HUES64 (cell line): ENCODE results near the gene RCL1.

Experiments used
- H3K27ac ChIP-seq: 2 replicates; pipeline ENCODE4 v1.7.0; 2013; ENCODE audit warnings: low read depth, low read length, inconsistent platforms
- H3K27me3 ChIP-seq: 2 replicates; pipeline ENCODE4 v1.6.1; 2013; ENCODE audit warnings: mild to moderate bottlenecking, low read length; ENCODE audit not compliant: insufficient read depth
- H3K36me3 ChIP-seq: 2 replicates; pipeline ENCODE4 v1.6.1; 2013; ENCODE audit warnings: mild to moderate bottlenecking, low read length; ENCODE audit not compliant: insufficient read depth
- H3K4me1 ChIP-seq: 2 replicates; pipeline ENCODE4 v1.6.1; 2013; ENCODE audit warnings: mild to moderate bottlenecking, low read length, moderate library complexity; ENCODE audit not compliant: insufficient read depth
- H3K4me3 ChIP-seq: 2 replicates; pipeline ENCODE4 v1.5.1; 2013; ENCODE audit warnings: mild to moderate bottlenecking, low read length, moderate library complexity
- H3K9ac ChIP-seq: 2 replicates; pipeline ENCODE4 v1.6.1; 2013; ENCODE audit warnings: mild to moderate bottlenecking, low read depth, low read length
- H3K9me3 ChIP-seq: 2 replicates; pipeline ENCODE4 v1.6.1; 2013; ENCODE audit warnings: low read depth, low read length; ENCODE audit not compliant: insufficient read depth
- WGBS: fragments of 150-250, 120-280 bp; methylation state at CpG from one replicate; pipeline ENCODE4 v1.1.7; 2013; ENCODE audit warnings: missing lambda C conversion rate; 5-methylcytosine and 5-hydroxymethylcytosine counted together

RCL1 gene

GRCh38 chr9:4798281-4799032, 5.7 kb downstream of the RCL1 start:
- Histone ChIP-seq H3K27me3 (no peaks in the 10 kb centered on the region), H3K4me1 (peaks cover 25% of the 10 kb centered on the region), H3K27ac (no peak overlapping the region), H3K9me3 (no peaks in the 10 kb centered on the region), H3K36me3 (no peaks in the 10 kb centered on the region), H3K4me3 (no peak overlapping the region), H3K9ac (no peak overlapping the region)
- WGBS = 75% methylated on average over 1 of the region's 2 CpGs

- 92% methylated on average over 3 of the region's 3 CpGs for WGBS
- no peaks in the 10 kb centered on the region for H3K36me3 ChIP-seq
Observed at GRCh38 chr9:4799033-4799430, 6.3 kb downstream of the RCL1 start.

GRCh38 chr9:4799775-4800174, 7.0 kb downstream of the RCL1 start:
- H3K36me3 ChIP-seq = no peaks in the 10 kb centered on the region
- WGBS = 89% methylated on average over 3 of the region's 3 CpGs
- H3K4me1 ChIP-seq = peaks cover 19% of the 10 kb centered on the region
- no peaks in the 10 kb centered on the region for H3K9me3 ChIP-seq
- H3K4me3 ChIP-seq = no peak overlapping the region
- H3K27me3 ChIP-seq = no peaks in the 10 kb centered on the region
- no peak overlapping the region for H3K27ac ChIP-seq
- H3K9ac ChIP-seq = no peak overlapping the region

More at GRCh38 chr9:4799033-4799430, 6.3 kb downstream of the RCL1 start:
- Histone ChIP-seq H3K9ac (no peak overlapping the region), H3K4me1 (peaks cover 23% of the 10 kb centered on the region), H3K9me3 (no peaks in the 10 kb centered on the region), H3K27me3 (no peaks in the 10 kb centered on the region), H3K4me3 (no peak overlapping the region), H3K27ac (no peak overlapping the region)

- H3K4me1 ChIP-seq = peaks cover 23% of the 10 kb centered on the region
- no peaks in the 10 kb centered on the region for H3K36me3 ChIP-seq
- H3K9me3 ChIP-seq = peaks cover under 1% of the 10 kb centered on the region; the same call in 1 of the 2 replicates
- 98% methylated on average over 5 of the region's 6 CpGs for WGBS
- H3K27ac ChIP-seq = no peak overlapping the region
- H3K4me3 ChIP-seq = no peak overlapping the region
- no peak overlapping the region for H3K9ac ChIP-seq
- no peaks in the 10 kb centered on the region for H3K27me3 ChIP-seq
Observed at GRCh38 chr9:4801156-4801555, 8.4 kb downstream of the RCL1 start.

GRCh38 chr9:4803670-4804530, 11.2 kb downstream of the RCL1 start:
- Histone ChIP-seq H3K36me3 (no peaks in the 10 kb centered on the region), H3K27ac (no peak overlapping the region), H3K9me3 (peaks cover 2% of the 10 kb centered on the region; the same call in 1 of the 2 replicates), H3K27me3 (no peaks in the 10 kb centered on the region), H3K4me3 (no peak overlapping the region), H3K9ac (peak overlapping the region; percentile 42), H3K4me1 (peaks cover 10% of the 10 kb centered on the region; the same call in 1 of the 2 replicates)
- WGBS = 93% methylated on average over 27 of the region's 27 CpGs

GRCh38 chr9:4804531-4805016, 11.8 kb downstream of the RCL1 start:
- Histone ChIP-seq H3K9ac (no peak overlapping the region), H3K9me3 (peaks cover 2% of the 10 kb centered on the region; the same call in 1 of the 2 replicates), H3K4me1 (peaks cover 4% of the 10 kb centered on the region; the same call in 1 of the 2 replicates), H3K4me3 (no peak overlapping the region), H3K36me3 (no peaks in the 10 kb centered on the region), H3K27ac (no peak overlapping the region), H3K27me3 (no peaks in the 10 kb centered on the region)
- 97% methylated on average over 28 of the region's 28 CpGs for WGBS

- H3K9me3 ChIP-seq = peaks cover 2% of the 10 kb centered on the region; the same call in 1 of the 2 replicates
- 87% methylated on average over 3 of the region's 3 CpGs for WGBS
- no peaks in the 10 kb centered on the region for H3K36me3 ChIP-seq
- no peak overlapping the region for H3K9ac ChIP-seq
- no peak overlapping the region for H3K27ac ChIP-seq
- no peak overlapping the region for H3K4me3 ChIP-seq
- H3K4me1 ChIP-seq = peaks cover 4% of the 10 kb centered on the region; the same call in 1 of the 2 replicates
- no peaks in the 10 kb centered on the region for H3K27me3 ChIP-seq
Observed at GRCh38 chr9:4805191-4805918, 12.6 kb downstream of the RCL1 start.

GRCh38 chr9:4810565-4810964, 17.8 kb downstream of the RCL1 start:
- 86% methylated on average over 1 of the region's 1 CpG for WGBS
- H3K27ac ChIP-seq = no peak overlapping the region
- no peak overlapping the region for H3K9ac ChIP-seq
- peaks cover 2% of the 10 kb centered on the region; the same call in 1 of the 2 replicates for H3K9me3 ChIP-seq
- 0 out of 2 replicates have a peak, but pooled peaks cover 1% of the 10 kb centered on the region for H3K4me1 ChIP-seq
- H3K27me3 ChIP-seq = no peaks in the 10 kb centered on the region
- no peak overlapping the region for H3K4me3 ChIP-seq
- no peaks in the 10 kb centered on the region for H3K36me3 ChIP-seq

GRCh38 chr9:4811824-4812223, 19.1 kb downstream of the RCL1 start:
- Histone ChIP-seq H3K9me3 (no peaks in the 10 kb centered on the region), H3K4me3 (no peak overlapping the region), H3K9ac (no peak overlapping the region), H3K27ac (no peak overlapping the region), H3K27me3 (no peaks in the 10 kb centered on the region), H3K36me3 (no peaks in the 10 kb centered on the region), H3K4me1 (no peaks in the 10 kb centered on the region)

GRCh38 chr9:4812858-4813257, 20.1 kb downstream of the RCL1 start:
- Histone ChIP-seq H3K27ac (no peak overlapping the region), H3K27me3 (no peaks in the 10 kb centered on the region), H3K4me1 (no peaks in the 10 kb centered on the region), H3K9me3 (no peaks in the 10 kb centered on the region), H3K36me3 (no peaks in the 10 kb centered on the region), H3K4me3 (no peak overlapping the region), H3K9ac (no peak overlapping the region)
- 95% methylated on average over 2 of the region's 2 CpGs for WGBS
